Spleen (tissue), 11 donors: ENCODE data around the gene SRSF4. TPM values are rescaled to one million over a fixed set of nuclear protein-coding genes. Genes with fewer than 3 reads are reported as not detected.

Experiments used
- DNase-seq: peaks from one replicate; pipeline ENCODE4 v3.0.0-alpha.2; 2020
- H3K27ac ChIP-seq, 8 donors: fragments of 200-600 bp; sonication (generic) in 7 of 8; 1 replicate in 4 of 8; 2 replicates in 4 of 8; pipeline versions ENCODE4 v1.5.0 to v1.8.0; 2016 to 2021; ENCODE audit warnings: inconsistent platforms in 4 of 8, mild to moderate bottlenecking in 4 of 8, moderate library complexity in 1 of 8
- H3K27me3 ChIP-seq, 7 donors: fragments of 200-600 bp; sonication (generic) in 6 of 7; replicated peaks in 1 of 7; 1 replicate in 4 of 7; 2 replicates in 3 of 7; pipeline versions ENCODE4 v1.5.0 to v1.8.0; 2016 to 2021; ENCODE audit warnings: inconsistent platforms in 3 of 7, mild to moderate bottlenecking in 1 of 7
- H3K36me3 ChIP-seq, 6 donors: fragments of 200-600 bp; sonication (generic) in 5 of 6; 1 replicate in 4 of 6; 2 replicates in 2 of 6; pipeline versions ENCODE4 v1.5.0 to v1.8.0; 2016 to 2021; ENCODE audit warnings: inconsistent platforms in 2 of 6
- H3K4me1 ChIP-seq, 6 donors: fragments of 200-600 bp; sonication (generic) in 5 of 6; 1 replicate in 3 of 6; 2 replicates in 3 of 6; pipeline versions ENCODE4 v1.5.0 to v1.8.0; 2016 to 2021; ENCODE audit warnings: inconsistent platforms in 3 of 6
- H3K4me3 ChIP-seq, 8 donors: fragments of 200-600 bp; sonication (generic) in 7 of 8; 1 replicate in 4 of 8; 2 replicates in 4 of 8; pipeline versions ENCODE4 v1.5.0 to v1.8.0; 2016 to 2021; ENCODE audit warnings: inconsistent platforms in 4 of 8, mild to moderate bottlenecking in 4 of 8, moderate library complexity in 2 of 8
- H3K9me3 ChIP-seq, 8 donors: fragments of 200-600 bp; sonication (generic) in 7 of 8; 1 replicate in 4 of 8; 2 replicates in 4 of 8; pipeline versions ENCODE4 v1.5.0 to v1.8.0; 2016 to 2021; ENCODE audit warnings: inconsistent platforms in 4 of 8
- CTCF ChIP-seq, 11 experiments: fragments of 200-600 bp in 7 of 11; fragments of 450-650 bp in 4 of 11; sonication (generic) in 4 of 11; IDR thresholded peaks in 8 of 11; conservative IDR thresholded peaks in 3 of 11; 1 replicate in 7 of 11; 2 replicates in 4 of 11; pipeline versions ENCODE4 v1.4.0 to v1.8.0; 2016 to 2021; ENCODE audit warnings: antibody characterized with exemption in 11 of 11, inconsistent platforms in 4 of 11, mild to moderate bottlenecking in 1 of 11
- POLR2A ChIP-seq, 3 donors: fragments of 450-650 bp; IDR thresholded peaks; one replicate each; pipeline ENCODE4 v1.5.1; 2017; ENCODE audit warnings: antibody characterized with exemption in 3 of 3, mild to moderate bottlenecking in 1 of 3
- POLR2AphosphoS5 ChIP-seq, 3 donors: sonication (generic); formaldehyde crosslinking; IDR thresholded peaks; one replicate each; pipeline ENCODE4 v1.5.1; 2017; ENCODE audit warnings: antibody characterized with exemption in 3 of 3
- WGBS, 5 donors: extraction: QIAGEN DNeasy Blood & Tissue Kit in 3 of 5; methylation state at CpG; one replicate each; pipeline versions ENCODE4 v1.1.5 to v1.1.7; 2013 to 2018; 5-methylcytosine and 5-hydroxymethylcytosine counted together
- intact Hi-C: fragments of 100-400 bp; cut with DNase I; formaldehyde crosslinking; loops from one replicate; pipeline ENCODE4 v1.15.0; 2023; ENCODE audit warnings: low total_unique reads
- polyA plus RNA-seq, 3 donors: library from polyadenylated mRNA; stranded (reverse); fragments of 200-250 nt; gene quantifications; one replicate each; pipeline ENCODE4 v1.2.1, GENCODE V29; 2013
- total RNA-seq, 7 donors: library from RNA; depleted of rRNA in 3 of 7; stranded (reverse); fragments of >200 nt in 3 of 7; fragmentation: NEBNext Ultra II Directional in 4 of 7; extraction: Animal tissue kit (Norgen Biotek cat#: 25700) in 4 of 7; gene quantifications; one replicate each; pipeline versions ENCODE4 v1.1.0 to v1.2.1, GENCODE V29; 2016 to 2021
- donor health status: healthy with polysubstance abuse.
- donor health status: DM: no; HTN: no; CAD: no; lungs with moderate emphysema.
- donor health status: DM: no; HTN: no; CAD: no.
- donor health status: Bipolar disorder and iron deficiency.
- donor health status: healthy.
- donor health status: DM: no; HTN: no; CAD: no.
- donor health status: DM: yes; HTN: yes; CAD: no.

SRSF4 gene
- total and polyA plus RNA-seq, 10 donors, result 36.9 to 94.7 (median 80.8) TPM

- intact Hi-C loops, result no loop called here
- H3K27me3 ChIP-seq, result peaks cover 5 to 74% (median 44%) of the 10 kb centered on the region in 7 donors
- DNase-seq, result no peak
- 0 to 3% (median 2%) methylated on average over 4 to 46 of the region's 46 CpGs for WGBS, 5 donors
- H3K27ac ChIP-seq, result peak within 1 kb of the TSS; percentile 40 to 88 (median 84)
- H3K36me3 ChIP-seq, result peaks cover 0 to 17% (median under 1%) of the 10 kb centered on the region in 6 donors
- H3K4me3 ChIP-seq, result peak within 1 kb of the TSS; percentile 43 to 82 (median 64)
- no peak for TF ChIP-seq POLR2AphosphoS5 (IDR thresholded peaks at IDR 0.05)
- H3K4me1 ChIP-seq, result peaks cover 18 to 48% (median 42%) of the 10 kb centered on the region in 6 donors
- H3K9me3 ChIP-seq, result no peaks in the 10 kb centered on the region
These were observed 57.8 kb downstream of the SRSF4 start, which contains the start of gene TMEM200B for GRCh38 chr1:29123887-29124365. TSS of gene TMEM200B (minus strand) at chr1:29123903. CDS start at chr1:29121828, 2,075 bp downstream.

GRCh38 chr1:29123053-29123886 lies 58.4 kb downstream of the SRSF4 start:
- Histone ChIP-seq H3K9me3 (no peaks in the 10 kb centered on the region), H3K27ac (peak overlapping the region in 7 of 8 donors; percentile 77 to 88 (median 85)), H3K36me3 (peaks cover 0 to 24% (median 4%) of the 10 kb centered on the region in 6 donors), H3K27me3 (peaks cover 5 to 74% (median 44%) of the 10 kb centered on the region in 7 donors), H3K4me3 (peak overlapping the region; percentile 43 to 82 (median 64)), H3K4me1 (peaks cover 18 to 48% (median 42%) of the 10 kb centered on the region in 6 donors)
- WGBS, 5 donors, result 2 to 3% (median 3%) methylated on average over 28 to 70 of the region's 70 CpGs
- DNase-seq, result no peak
- intact Hi-C loops, result no loop called here
- TF ChIP-seq POLR2AphosphoS5 (IDR thresholded peaks at IDR 0.05), result peak in 1 of 3 donors; percentile 2
- TF ChIP-seq CTCF (IDR thresholded peaks at IDR 0.05 in 8 of 11, conservative IDR thresholded peaks at IDR 0.05 in 3 of 11), result no peak

DNA sequence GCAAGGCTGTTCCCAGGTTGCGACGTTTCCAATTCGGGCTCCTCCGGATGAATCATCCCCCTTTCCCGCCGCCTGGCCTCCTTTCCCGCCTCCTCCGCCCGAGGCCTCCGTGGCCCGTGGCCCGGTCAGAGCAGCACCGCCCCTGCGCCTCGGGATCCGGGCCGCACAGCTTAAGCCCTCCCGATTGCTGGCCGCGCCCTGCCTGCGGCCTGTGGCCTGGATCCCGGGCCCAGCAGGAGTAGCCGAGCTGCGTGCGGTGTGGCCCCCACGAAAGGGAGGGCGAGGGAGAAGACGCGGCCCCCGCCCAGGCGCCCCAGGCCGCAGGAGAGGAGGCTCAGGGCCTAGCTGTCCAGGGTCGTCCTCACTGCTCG lies 59.0 kb downstream of the SRSF4 start:
- Histone ChIP-seq H3K4me3 (peak overlapping the region; percentile 43 to 82 (median 64)), H3K4me1 (peaks cover 18 to 48% (median 42%) of the 10 kb centered on the region in 6 donors), H3K36me3 (peaks cover 0 to 30% (median 8%) of the 10 kb centered on the region in 6 donors), H3K27me3 (peaks cover 5 to 69% (median 44%) of the 10 kb centered on the region in 7 donors), H3K9me3 (no peaks in the 10 kb centered on the region), H3K27ac (peak overlapping the region in 7 of 8 donors; percentile 77 to 88 (median 85))
- intact Hi-C loops, result no loop called here
- 3 to 17% (median 5%) methylated on average over 9 to 34 of the region's 34 CpGs for WGBS, 5 donors
- no peak for TF ChIP-seq POLR2A (IDR thresholded peaks at IDR 0.05)
- TF ChIP-seq POLR2AphosphoS5 (IDR thresholded peaks at IDR 0.05), result peak in 2 of 3 donors; percentile 45 to 65
- DNase-seq, result no peak

- intact Hi-C loops, result no loop called here
- TF ChIP-seq POLR2A (IDR thresholded peaks at IDR 0.05), result no peak
- TF ChIP-seq POLR2AphosphoS5 (IDR thresholded peaks at IDR 0.05), result peak in 1 of 3 donors; percentile 40
- WGBS, 5 donors, result 2 to 3% (median 3%) methylated on average over 56 to 81 of the region's 81 CpGs
- Histone ChIP-seq H3K4me1 (peaks cover 18 to 48% (median 42%) of the 10 kb centered on the region in 6 donors), H3K27me3 (peaks cover 5 to 65% (median 44%) of the 10 kb centered on the region in 7 donors), H3K27ac (peak overlapping the region; percentile 6 to 88 (median 84)), H3K36me3 (peaks cover 0 to 35% (median 14%) of the 10 kb centered on the region in 6 donors), H3K4me3 (peak overlapping the region; percentile 23 to 82 (median 64)), H3K9me3 (no peaks in the 10 kb centered on the region)
- no peak for DNase-seq
These were observed 59.6 kb downstream of the SRSF4 start for GRCh38 chr1:29121936-29122681.

DNA sequence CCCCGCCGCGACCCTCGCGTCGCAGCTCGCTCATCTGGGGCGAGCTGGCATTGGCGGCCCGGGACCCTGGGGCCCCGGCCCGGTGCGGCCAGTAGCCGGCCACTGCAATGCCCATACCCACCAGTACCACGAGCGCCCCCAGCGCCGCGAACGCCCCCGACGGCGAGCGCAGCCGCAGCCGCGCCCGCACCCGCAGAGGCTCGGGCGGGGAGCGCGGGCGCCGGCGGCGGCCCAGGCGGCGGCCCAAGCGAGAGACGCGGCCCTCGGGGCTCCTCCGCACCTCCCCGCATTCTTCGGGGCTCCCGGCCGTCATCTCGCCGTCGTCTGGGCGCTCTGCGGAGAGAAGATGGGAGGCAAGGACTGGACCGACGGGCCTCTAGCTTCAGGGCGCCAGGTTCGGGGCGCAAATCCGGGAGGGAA lies 60.2 kb downstream of the SRSF4 start:
- no peak for DNase-seq
- H3K27me3 ChIP-seq, result peaks cover 5 to 63% (median 44%) of the 10 kb centered on the region in 7 donors
- TF ChIP-seq CTCF (IDR thresholded peaks at IDR 0.05 in 8 of 11, conservative IDR thresholded peaks at IDR 0.05 in 3 of 11) (peak in 2 of 11 experiments; percentile 12 to 22), POLR2A (IDR thresholded peaks at IDR 0.05) (no peak)
- H3K4me3 ChIP-seq, result peak overlapping the region; percentile 23 to 82 (median 64)
- H3K27ac ChIP-seq, result peak overlapping the region in 7 of 8 donors; percentile 77 to 88 (median 85)
- WGBS, 5 donors, result 0 to 6% (median 5%) methylated on average over 1 to 59 of the region's 59 CpGs
- intact Hi-C loops, result no loop called here
- peaks cover 0 to 41% (median 19%) of the 10 kb centered on the region in 6 donors for H3K36me3 ChIP-seq
- H3K9me3 ChIP-seq, result no peaks in the 10 kb centered on the region
- H3K4me1 ChIP-seq, result peaks cover 18 to 48% (median 42%) of the 10 kb centered on the region in 6 donors
